Dedifferentiated amniotic fluid mesenchymal stem cell (primary cell): ENCODE data around the gene DIP2C.
"Not testable (repeated sequence)": the region's sequence is repeated elsewhere in the genome, so short reads cannot be mapped to it uniquely, and the experiment has no call there.

ENCODE experiments used
- DNase-seq: peaks from one replicate; pipeline ENCODE4 v3.0.0-alpha.2; 2016; ENCODE audit errors: extremely low spot score

The DIP2C gene

DNA sequence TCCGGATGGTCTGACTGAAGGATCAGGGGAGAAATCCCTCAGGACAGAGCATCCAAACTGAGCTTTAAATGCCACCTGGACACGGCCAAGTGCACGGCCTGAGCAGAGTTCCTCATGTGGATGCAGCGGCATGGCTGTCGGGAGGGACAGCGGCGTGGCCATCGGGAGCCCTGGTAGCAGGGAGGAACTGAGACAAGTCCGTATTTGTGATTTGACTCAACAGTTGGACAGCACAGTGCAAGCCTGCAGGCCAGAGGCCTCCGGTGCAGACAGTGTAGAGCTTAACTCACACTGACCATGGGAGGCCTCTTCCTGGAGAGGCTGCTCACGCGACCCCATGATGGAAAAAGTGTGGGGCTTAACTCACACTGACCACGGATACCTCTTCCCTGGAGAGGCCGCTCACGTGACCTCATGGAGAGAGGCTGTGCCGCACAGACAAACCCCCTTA lies 207.4 kb downstream of the DIP2C start:
- DNase-seq, result no peak

DNA sequence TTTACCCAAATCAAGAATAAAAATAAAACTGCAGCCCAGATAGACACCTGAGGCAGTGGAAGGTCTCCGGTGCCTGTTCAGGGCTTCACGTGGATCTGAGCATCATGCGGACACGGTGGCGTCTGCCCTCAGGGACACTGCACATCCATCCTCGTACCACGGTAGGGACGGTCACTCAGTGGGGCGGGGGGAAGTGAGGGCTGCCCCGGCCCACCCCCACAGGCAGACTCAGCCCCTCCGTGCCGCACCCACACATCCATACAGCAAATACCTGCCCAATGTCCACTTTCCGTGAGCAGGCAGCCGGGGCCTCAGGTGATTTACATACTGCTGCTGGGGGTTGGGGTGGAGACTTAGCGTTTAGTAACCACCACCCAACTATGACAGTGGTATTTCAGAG lies 207.8 kb downstream of the DIP2C start:
- DNase-seq, result no peak

DNA sequence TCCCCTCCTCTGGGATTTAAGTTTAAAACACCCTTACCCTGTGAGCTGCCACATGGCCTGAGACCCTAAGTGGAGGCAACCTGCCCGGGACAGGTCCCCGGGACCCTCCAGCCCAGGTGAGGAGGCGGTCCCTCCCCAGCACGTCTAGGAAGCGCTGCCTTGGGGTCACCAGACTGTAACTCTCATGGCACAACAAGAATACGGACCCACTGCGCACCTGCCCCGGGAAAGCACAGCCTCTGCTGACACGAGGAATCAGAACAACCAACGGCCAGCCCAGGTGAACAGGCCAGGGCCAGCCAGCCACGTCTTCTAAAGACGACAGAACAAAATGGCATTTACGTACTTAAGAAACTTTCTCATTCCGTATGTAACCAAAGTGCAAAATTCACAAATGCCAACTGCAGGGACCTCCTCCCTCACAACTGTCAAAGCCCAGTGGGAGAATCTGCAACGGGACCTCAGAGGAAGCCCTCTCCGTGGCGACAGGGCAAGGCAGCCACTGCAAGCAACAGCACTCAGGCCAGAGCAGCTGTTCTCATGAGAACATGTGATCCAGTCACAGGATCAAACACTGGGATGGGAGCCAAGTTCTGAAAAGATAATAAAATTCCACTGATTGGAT lies 208.4 kb downstream of the DIP2C start:
- no peak for DNase-seq

DNA sequence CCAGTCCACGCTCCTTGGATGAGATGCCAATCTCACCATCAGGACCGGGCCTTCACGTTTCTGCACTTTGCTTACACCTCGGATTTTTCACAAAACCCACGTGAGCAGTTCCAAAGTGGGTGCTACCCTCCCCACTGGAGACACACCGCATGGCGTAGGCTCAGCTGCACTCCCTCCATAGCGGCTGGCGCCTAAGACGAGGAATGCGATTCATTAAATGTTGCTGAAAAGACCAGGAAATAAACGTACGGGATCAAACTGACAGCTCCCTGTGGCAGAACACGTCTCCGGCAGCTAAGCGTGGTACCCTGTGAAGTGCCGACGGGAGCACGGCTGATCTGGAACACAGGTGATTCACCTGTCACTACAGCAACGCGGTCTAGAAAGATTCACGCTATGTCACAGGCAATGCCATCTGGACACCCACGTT lies 209.0 kb downstream of the DIP2C start:
- no peak for DNase-seq

DNA sequence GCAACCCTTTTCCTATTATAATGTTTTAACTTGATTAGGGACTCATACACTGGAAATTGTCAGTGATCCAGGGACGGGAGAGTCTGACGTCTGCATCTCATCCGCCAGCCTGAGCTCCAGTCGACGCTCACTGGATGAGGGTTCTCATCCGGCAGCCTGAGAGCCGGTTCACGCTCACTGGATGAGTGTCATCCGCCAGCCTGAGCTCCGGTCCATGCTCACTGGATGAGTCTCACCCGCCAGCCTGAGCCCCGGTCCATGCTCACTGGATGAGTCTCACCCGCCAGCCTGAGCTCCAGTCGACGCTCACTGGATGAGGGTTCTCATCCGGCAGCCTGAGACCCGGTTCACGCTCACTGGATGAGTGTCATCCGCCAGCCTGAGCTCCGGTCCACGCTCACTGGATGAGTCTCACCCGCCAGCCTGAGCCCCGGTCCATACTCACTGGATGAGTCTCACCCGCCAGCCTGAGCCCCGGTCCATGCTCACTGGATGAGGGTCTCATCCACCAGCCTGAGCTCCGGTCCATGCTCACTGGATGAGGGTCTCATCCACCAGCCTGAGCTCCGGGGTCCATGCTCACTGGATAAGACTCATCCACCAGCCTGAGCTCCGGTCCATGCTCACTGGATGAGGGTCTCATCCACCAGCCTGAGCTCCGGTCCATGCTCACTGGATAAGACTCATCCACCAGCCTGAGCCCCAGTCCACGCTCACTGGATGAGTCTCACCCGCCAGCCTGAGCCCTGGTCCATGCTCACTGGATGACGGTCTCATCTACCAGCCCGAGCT lies 209.6 kb downstream of the DIP2C start:
- not testable (repeated sequence) for DNase-seq

DNA sequence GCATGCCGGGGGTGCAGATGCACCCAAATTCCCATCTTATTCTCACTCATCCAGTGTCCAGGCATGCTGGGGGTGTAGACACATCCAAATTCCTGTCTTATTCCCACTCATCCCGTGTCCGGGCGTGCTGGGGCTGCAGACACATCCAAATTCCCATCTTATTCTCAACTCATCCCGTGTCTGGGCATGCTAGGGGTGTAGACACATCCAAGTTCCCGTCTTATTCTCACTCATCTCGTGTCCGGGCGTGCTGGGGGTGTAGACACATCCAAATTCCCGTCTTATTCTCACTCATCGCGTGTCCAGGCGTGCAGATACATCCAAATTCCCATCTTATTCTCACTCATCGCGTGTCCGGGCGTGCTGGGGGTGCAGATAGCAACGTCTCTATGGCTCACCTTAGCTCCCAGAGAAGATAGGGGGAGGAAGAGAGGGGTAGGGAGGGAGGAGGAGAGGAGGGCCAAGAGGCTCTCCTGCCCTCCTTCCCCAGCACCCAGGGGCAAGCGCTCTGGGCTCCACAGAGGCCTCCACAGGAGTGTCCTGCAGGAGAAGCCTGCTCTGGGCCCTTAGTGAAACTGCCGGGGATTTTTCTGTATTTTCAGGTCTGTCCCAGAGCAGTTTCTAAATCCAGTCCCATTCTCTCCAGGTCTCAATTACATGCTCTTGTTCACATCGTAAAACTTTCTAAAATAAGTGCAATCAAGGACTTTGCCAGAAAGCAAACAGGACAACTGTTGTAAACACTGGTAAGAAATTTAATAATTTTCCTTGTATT lies 210.8 kb downstream of the DIP2C start:
- no peak for DNase-seq

DNA sequence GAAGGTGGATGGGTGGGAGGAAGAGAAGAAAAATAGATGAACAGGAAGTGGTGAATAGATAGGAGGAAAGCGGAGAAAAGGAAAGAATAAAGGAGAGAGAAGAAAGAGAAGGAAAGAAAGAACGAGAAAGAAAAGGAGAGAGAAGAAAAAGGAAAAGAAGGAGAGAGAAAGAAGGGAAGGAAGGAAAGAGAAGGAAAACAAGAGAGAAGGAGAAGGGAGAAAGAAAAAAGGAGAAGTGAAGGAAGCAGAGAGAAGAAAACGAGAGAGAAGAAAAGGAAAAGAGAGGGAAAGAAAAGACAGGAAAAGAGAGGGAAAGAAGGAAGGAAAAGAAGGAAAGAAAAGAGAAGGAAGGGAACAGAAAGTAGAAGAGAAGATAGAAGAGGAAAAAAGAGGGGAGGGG lies 211.8 kb downstream of the DIP2C start:
- DNase-seq, result no peak

DNA sequence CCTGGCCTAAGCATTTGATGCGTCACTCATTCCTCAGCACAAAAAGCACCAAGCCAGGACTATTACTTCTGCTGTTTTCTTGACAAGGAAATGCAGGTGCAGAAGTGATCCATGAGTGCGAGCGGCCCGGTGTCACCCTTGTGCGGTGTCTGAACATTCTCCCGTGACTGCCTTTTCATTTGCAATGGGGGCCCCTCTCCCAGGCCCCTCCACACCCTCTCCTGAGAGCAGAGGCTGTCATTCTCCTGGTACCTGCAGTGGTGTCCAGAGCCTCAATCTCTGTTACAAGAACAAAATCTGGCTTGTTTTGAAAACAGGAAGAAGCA lies 213.1 kb downstream of the DIP2C start:
- no peak for DNase-seq

DNA sequence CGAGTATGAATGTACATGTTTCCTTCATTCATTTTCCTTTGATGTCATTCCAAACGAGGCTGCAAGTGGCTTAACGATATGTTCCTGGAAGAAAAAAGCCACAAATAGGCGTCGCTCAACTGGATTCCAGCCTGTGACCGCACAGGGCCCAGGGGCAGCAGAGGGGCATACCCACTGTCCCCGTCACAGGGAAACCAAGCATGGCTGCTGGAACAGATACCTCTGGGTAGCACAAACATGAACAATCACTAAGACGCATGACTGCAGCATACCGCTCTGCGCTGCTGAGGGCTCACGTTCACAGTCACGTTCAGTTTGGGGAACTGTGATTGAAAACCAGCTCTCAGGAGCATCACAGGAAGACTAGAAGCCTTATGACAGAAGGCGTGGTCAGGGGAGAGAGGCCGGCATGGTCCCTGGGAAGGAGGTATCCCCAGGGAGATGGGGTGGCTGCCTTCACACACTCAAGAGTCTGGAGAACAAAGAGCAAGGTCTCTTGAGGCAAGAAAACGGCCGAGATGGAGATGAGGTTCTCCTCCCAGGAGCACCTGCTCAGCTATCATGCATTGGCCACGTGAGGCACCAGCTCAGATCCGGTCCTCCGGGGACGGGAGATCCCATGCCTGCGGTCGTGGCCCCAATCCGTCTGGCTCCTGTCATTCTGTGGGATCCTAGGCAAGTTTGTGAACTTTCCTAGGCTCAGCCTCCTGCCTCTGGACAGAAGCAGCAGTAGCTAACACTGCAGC lies 213.6 kb downstream of the DIP2C start:
- no peak for DNase-seq

DNA sequence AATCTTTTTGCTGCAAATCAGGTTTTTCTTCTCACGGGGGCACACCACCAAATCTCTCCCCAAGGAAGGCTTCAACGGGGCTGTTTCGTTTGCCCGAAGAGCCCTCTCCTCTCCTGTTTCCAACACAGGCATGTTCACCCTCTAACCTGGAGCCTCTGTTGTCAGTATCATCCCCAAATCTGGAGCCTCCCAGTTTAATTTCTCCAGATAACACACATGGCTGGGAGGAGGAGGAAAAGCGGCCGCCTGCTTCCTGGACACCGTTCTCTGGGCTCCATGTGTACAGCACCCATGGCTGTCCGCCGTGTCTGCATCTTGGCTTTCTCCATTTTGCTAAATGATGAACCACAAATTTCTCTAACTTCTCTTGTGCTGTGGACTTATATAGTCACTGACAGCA lies 214.5 kb downstream of the DIP2C start:
- DNase-seq, result no peak

DNA sequence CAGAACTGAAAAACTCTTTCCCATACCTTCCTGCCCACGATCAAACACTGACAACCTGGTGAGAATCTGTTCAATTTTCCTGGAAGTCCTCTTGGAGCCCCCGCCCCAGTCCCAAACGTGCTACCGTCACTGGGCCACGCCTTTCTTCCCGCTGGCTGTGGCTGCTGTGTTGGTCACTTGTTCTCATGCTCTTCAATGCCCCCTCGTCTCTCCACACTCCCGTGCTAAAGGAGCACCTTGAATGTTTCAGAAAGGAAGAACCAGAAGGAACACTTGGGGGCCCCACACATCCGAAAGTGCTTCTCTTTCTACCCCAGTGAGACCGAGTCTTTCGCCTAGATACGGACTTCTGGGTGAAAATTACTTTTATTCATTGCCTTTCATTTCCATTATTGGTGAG lies 215.1 kb downstream of the DIP2C start:
- DNase-seq, result no peak

DNA sequence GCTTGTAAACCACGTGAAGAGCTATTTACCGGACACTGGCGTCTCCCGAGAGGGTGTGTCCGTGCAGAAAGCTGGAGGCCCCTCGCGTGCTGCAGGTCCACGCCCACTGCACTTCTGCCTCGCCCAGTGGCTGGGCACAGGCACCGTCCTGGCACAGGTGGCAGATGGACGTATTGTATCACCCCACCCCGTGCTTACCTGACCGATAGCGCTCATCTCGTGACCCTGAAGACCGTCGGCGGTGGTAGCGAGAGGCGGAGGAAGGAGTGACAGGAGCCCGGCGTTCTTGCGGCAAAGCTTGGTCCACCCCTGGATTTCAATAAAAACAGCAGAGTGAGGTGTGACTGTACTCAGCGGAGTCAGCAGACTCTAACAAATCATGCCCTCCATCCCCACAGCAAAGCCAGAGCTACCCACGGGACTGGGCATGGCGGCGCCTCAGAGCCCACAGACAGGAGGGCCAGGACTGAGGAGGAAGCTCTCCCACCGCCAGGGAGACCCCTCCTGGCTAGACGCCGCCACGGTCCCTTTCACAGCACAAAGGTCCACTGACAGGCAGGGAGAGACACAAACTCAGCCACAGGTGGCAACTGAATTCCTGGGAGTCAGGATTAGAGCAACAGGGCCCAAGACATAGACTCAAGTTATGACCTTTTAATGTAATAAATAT lies 217.1 kb downstream of the DIP2C start:
- no peak for DNase-seq

DNA sequence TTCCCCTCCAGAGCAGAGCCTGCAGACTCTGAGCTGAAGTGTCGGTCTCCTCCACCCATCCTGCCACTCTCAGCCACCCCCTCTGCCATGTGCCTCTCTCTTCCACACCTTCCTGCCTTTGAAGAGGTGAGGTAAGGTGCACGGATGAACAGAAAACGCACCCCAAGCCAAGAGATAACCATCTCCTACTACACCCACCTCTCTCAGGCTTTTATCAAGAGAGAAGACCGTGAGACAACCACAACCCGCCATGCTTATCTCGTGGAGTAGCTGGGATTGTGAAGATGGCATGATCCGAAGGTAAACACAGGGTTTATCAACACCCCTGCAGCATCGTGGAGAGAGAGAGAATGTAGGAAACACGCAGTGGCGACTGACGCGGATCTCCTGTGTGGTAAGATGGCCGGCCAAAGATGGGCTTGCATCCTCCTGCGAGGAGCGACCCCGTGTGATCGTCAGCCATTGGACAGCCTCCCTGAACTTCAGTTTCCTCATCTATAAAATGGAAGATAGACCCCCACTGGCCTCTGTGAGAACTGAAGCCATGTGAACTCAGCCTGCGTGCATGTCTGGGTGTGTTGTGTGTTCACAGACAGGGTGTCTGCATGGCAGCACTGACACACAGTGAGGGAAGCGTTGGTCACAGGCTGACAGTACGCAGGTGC lies 219.0 kb downstream of the DIP2C start:
- DNase-seq, result no peak

DNA sequence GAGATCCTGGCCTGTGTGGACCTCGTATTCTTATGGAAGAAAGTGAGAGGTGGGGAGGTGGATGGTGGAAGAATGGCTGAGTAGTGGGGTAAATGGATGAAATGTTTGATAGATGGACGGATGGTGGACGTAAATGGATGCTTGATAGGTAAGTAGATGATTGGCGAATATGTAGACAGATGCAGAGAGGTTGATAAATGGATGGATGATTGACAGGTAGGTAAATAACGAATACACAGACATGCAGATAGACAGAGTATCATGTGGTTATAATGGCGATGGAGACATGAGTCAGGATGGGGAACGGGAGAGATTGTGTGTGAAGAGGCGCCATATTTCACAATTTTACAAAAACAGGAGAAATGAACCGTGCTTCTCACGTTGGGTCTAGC lies 219.5 kb downstream of the DIP2C start:
- no peak for DNase-seq

DNA sequence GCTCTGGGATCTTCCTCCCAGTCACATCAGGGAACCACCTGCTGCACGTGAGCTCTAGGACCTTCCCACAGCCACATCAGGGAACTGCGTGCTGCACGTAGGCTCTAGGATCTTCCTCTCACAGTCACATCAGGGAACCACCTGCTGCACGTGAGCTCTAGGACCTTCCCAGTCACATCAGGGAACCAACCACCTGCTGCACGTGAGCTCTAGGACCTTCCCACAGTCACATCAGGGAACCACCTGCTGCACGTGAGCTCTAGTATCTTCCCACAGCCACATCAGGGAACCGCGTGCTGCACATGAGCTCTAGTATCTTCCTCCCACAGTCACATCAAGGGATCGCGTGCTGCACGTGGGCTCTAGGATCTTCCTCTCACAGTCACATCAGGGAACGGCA lies 229.7 kb downstream of the DIP2C start:
- no peak for DNase-seq

DNA sequence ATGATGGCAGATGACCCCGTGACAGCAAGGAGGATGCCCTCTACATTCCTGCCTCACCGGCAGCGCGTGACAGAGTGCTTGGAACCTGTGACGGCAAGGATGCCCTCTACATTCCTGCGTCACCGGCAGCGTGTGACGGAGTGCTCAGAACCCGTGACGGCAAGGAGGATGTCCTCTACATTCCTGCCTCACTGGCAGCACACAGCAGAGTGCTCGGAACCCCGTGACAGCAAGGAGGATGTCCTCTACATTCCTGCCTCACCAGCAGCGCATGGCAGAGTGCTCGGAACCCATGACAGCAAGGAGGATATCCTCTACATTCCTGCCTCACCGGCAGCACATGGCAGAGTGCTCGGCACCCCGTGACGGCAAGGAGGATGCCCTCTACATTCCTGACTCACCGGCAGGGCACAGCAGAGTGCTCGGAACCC lies 231.0 kb downstream of the DIP2C start:
- no peak for DNase-seq

DNA sequence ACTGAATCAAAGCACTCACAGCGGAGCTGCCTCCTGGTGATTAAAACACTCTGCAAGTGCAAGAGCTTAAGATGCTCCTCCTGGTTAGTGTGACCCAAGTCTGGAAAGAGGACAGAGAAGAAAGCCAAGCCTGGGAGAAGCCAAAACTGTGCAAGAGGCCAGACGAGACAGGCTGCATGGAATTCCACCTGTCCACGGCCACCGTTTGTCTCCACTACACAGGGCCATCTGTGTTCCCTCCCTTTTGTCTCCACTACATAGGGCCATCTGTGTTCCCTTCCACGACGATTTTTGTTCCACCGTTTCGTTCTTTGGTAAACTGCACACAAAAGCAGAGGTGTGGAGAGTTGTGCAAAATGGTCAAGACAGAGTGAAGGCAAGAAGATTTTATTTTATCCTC lies 233.0 kb downstream of the DIP2C start:
- DNase-seq, result no peak

DNA sequence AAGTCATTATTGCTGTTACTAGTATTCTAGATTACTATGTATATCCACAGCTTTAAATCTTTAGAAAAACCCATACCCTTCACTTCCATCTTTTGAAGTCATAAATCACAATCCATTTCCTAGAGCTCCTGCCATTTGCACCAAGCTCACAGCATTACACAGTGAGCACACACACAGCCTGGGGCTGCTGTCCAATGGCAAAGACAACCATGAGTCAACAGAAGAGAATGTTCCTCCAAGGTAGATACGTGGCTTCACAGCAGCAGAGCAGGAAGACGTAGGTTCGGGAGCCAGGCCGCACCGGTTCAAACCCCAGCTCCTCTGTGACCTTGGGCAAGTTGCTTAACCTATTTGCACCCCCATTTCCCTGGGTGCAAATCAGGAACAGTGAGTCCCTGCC lies 234.6 kb downstream of the DIP2C start:
- DNase-seq, result peak; percentile 31

DNA sequence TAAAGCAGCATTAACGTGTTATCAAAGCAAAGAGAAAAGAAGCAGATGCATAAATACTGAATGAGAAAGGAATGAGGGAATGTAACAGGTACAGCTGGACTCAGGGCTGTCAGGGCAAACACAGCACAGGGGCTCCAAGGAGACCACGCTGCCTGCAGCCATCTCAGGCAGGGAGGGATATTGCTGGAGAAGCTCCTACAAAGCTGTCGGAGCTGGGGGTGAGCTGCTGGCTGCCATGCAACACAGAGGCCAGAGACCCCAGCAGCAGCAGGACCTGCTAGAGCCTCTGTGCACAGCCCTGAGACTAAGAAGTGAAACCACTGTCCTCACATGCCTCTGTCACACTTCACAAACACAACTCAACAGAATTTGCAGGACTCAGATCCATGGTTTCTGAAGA lies 235.8 kb downstream of the DIP2C start:
- DNase-seq, result no peak

DNA sequence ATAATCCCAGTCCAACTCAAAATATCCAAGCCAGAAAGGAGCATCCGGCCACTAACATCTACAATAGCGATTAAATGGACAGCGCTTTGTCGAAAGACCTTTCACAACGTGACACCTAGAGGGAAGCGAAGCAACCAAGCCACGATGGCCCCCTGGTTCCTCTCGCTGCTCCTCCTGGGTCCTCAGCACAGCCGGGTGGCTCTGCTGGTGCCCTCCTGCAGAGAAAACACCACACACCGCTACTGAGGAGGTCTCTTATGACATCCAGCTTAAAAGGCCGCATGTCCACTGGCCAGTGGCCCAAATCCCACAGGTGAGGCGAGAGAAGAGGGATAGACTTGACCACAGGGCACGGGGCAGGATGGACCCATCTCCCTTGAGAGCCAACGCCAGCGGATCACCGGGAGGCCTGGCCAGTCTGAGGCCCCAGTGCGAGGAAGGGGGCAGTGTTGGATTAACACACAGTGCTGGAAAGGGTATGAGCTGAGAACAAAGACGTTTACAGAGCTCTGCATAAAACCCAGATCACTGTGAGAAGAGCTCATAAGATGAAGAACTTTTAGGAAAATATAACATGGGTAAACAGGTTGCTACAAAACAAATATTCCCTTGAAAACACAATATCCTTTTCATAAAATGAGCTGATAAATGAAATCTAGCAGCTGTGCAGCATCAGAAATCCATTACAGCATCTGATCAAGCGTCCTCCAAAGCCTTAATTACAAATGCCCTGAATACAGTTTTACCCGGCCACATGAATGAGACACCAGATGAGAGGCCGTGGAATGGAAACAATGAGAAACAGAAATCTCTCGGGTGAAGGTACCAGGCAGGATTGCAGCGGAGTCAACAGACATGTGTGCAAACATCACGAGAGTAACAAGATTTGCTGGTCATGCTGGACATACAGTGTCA lies 236.7 kb downstream of the DIP2C start:
- no peak for DNase-seq
